Hepatocyte (in vitro differentiated cells): Measurements from ENCODE around the gene JUND. TPM values are rescaled to one million over a fixed set of nuclear protein-coding genes. Genes with fewer than 3 reads are reported as not detected.
A peak's percentile ranks its signal among the peaks of the same experiment; 100 is the strongest.

Source experiments
- DNase-seq: peaks from one replicate; pipeline ENCODE4 v3.0.0-alpha.2; 2016; ENCODE audit warnings: low spot score
- H2AFZ ChIP-seq: fragments of 200-600 bp; sonication (generic); 2 replicates; pipeline ENCODE4 v1.6.0; 2016; ENCODE audit warnings: antibody characterized with exemption, mild to moderate bottlenecking
- H3K27ac ChIP-seq: fragments of 200-600 bp; sonication (generic); 2 replicates; pipeline ENCODE4 v1.5.1; 2016; ENCODE audit warnings: mild to moderate bottlenecking
- H3K27me3 ChIP-seq: fragments of 200-600 bp; sonication (generic); 2 replicates; pipeline ENCODE4 v1.6.1; 2016
- H3K36me3 ChIP-seq: fragments of 200-600 bp; sonication (generic); replicated peaks from 2 replicates; pipeline ENCODE4 v1.5.1; 2016; ENCODE audit warnings: low read depth; ENCODE audit not compliant: insufficient read depth
- H3K4me1 ChIP-seq: fragments of 200-600 bp; sonication (generic); 2 replicates; pipeline ENCODE4 v1.5.1; 2016; ENCODE audit warnings: mild to moderate bottlenecking, moderate library complexity; ENCODE audit not compliant: insufficient read depth
- H3K4me2 ChIP-seq: fragments of 200-600 bp; sonication (generic); 2 replicates; pipeline ENCODE4 v1.6.0; 2016
- H3K4me3 ChIP-seq: fragments of 200-600 bp; sonication (generic); 2 replicates; pipeline ENCODE4 v1.5.1; 2016; ENCODE audit warnings: mild to moderate bottlenecking
- H3K79me2 ChIP-seq: fragments of 200-600 bp; sonication (generic); 2 replicates; pipeline ENCODE4 v1.6.0; 2017; ENCODE audit warnings: mild to moderate bottlenecking
- H3K9me2 ChIP-seq: fragments of 200-600 bp; sonication (generic); replicated peaks from 2 replicates; pipeline ENCODE4 v1.6.0; 2017; ENCODE audit warnings: mild to moderate bottlenecking; ENCODE audit not compliant: insufficient read depth
- H3K9me3 ChIP-seq: fragments of 200-600 bp; sonication (generic); 2 replicates; pipeline ENCODE4 v1.5.1; 2016; ENCODE audit warnings: low read depth, mild to moderate bottlenecking
- H4K20me1 ChIP-seq: fragments of 200-600 bp; sonication (generic); 2 replicates; pipeline ENCODE4 v1.6.0; 2016; ENCODE audit warnings: mild to moderate bottlenecking; ENCODE audit not compliant: insufficient read depth, poor library complexity, severe bottlenecking
- CTCF ChIP-seq: fragments of 200-600 bp; sonication (generic); IDR thresholded peaks from 2 replicates; pipeline ENCODE4 v1.5.1; 2016; ENCODE audit warnings: antibody characterized with exemption, mild to moderate bottlenecking; ENCODE audit not compliant: poor library complexity
- EZH2 ChIP-seq: fragments of 200-600 bp; sonication (generic); IDR thresholded peaks from 2 replicates; pipeline ENCODE4 v1.6.1; 2016; ENCODE audit warnings: antibody characterized with exemption, mild to moderate bottlenecking, borderline replicate concordance
- EZH2phosphoT487 ChIP-seq: fragments of 200-600 bp; sonication (generic); IDR thresholded peaks from one replicate; pipeline ENCODE4 v1.6.1; 2018; ENCODE audit warnings: antibody characterized with exemption, mild to moderate bottlenecking, low read depth, moderate library complexity; ENCODE audit not compliant: unreplicated experiment, severe bottlenecking
- WGBS: methylation state at CpG from one replicate; pipeline ENCODE4 v1.1.6; 2016; ENCODE audit warnings: low lambda C conversion rate; ENCODE audit errors: missing lambda C conversion rate; 5-methylcytosine and 5-hydroxymethylcytosine counted together
- polyA plus RNA-seq: library from polyadenylated mRNA; unstranded; fragments of >200 nt; fragmentation: Nextera tagmentation; extraction: Ambion mirVana; gene quantifications from 2 replicates; pipeline ENCODE4 v1.2.1, GENCODE V29; 2016
- total RNA-seq: library from RNA; depleted of rRNA; stranded (reverse); fragments of >200 nt; gene quantifications from 2 replicates; pipeline ENCODE4 v1.2.3, GENCODE V29; 2014

The JUND gene
- total and polyA plus RNA-seq, 2 experiments from 2014 or later = 307 to 698 TPM

- no peak overlapping the region for H3K4me3 ChIP-seq
- DNase-seq = no peak
- TF ChIP-seq CTCF (no peak), EZH2phosphoT487 (no peak), EZH2 (no peak)
- H3K79me2 ChIP-seq = no peaks in the 10 kb centered on the region
- H3K4me1 ChIP-seq = peaks cover 2% of the 10 kb centered on the region
- H3K36me3 ChIP-seq = no peaks in the 10 kb centered on the region
- 81% methylated on average over 7 of the region's 7 CpGs for WGBS
- H4K20me1 ChIP-seq = no peaks in the 10 kb centered on the region
- no peaks in the 10 kb centered on the region for H3K27me3 ChIP-seq
- no peaks in the 10 kb centered on the region for H3K9me2 ChIP-seq
- H2AFZ ChIP-seq = no peak overlapping the region
- H3K27ac ChIP-seq = no peak overlapping the region
- no peaks in the 10 kb centered on the region for H3K9me3 ChIP-seq
- no peak overlapping the region for H3K4me2 ChIP-seq
These were observed 36.1 kb downstream of the JUND start for GRCh38 chr19:18245297-18245696.

GRCh38 chr19:18239303-18239702 is 42.1 kb downstream of the JUND start:
- Histone ChIP-seq H3K4me3 (no peak overlapping the region), H3K27me3 (no peaks in the 10 kb centered on the region), H3K9me3 (no peaks in the 10 kb centered on the region), H2AFZ (no peak overlapping the region), H3K9me2 (no peaks in the 10 kb centered on the region), H4K20me1 (no peaks in the 10 kb centered on the region), H3K27ac (no peak overlapping the region), H3K79me2 (no peaks in the 10 kb centered on the region), H3K36me3 (no peaks in the 10 kb centered on the region), H3K4me1 (no peaks in the 10 kb centered on the region), H3K4me2 (no peak overlapping the region)
- TF ChIP-seq EZH2phosphoT487 (no peak), EZH2 (no peak)
- DNase-seq = no peak
- 47% methylated on average over 12 of the region's 12 CpGs for WGBS

- H3K36me3 ChIP-seq = no peaks in the 10 kb centered on the region
- no peaks in the 10 kb centered on the region for H3K4me1 ChIP-seq
- H3K79me2 ChIP-seq = no peaks in the 10 kb centered on the region
- no peak for DNase-seq
- no peak overlapping the region for H2AFZ ChIP-seq
- 52% methylated on average over 6 of the region's 6 CpGs for WGBS
- H4K20me1 ChIP-seq = no peaks in the 10 kb centered on the region
- H3K4me2 ChIP-seq = no peak overlapping the region
- TF ChIP-seq EZH2 (no peak), EZH2phosphoT487 (no peak), CTCF (no peak)
- H3K27me3 ChIP-seq = peaks cover 4% of the 10 kb centered on the region
- H3K9me2 ChIP-seq = no peaks in the 10 kb centered on the region
- no peaks in the 10 kb centered on the region for H3K9me3 ChIP-seq
- no peak overlapping the region for H3K27ac ChIP-seq
- H3K4me3 ChIP-seq = no peak overlapping the region
These were observed 47.2 kb downstream of the JUND start for GRCh38 chr19:18234194-18234593.

GRCh38 chr19:18233224-18233825 is 48.1 kb downstream of the JUND start:
- peak; percentile 88 for DNase-seq
- Histone ChIP-seq H3K4me2 (peak overlapping the region; percentile 74), H3K36me3 (no peaks in the 10 kb centered on the region), H3K79me2 (no peaks in the 10 kb centered on the region), H3K27me3 (peaks cover 4% of the 10 kb centered on the region), H4K20me1 (no peaks in the 10 kb centered on the region), H3K9me2 (no peaks in the 10 kb centered on the region), H2AFZ (no peak overlapping the region), H3K27ac (no peak overlapping the region), H3K4me1 (no peaks in the 10 kb centered on the region), H3K9me3 (no peaks in the 10 kb centered on the region), H3K4me3 (no peak overlapping the region)
- no peak for TF ChIP-seq CTCF
- no peak for TF ChIP-seq EZH2
- no peak for TF ChIP-seq EZH2phosphoT487
- WGBS = 26% methylated on average over 37 of the region's 37 CpGs
